GM18907 (cell line): ENCODE data around the gene TMEM33.
"Not testable (repeated sequence)": the region's sequence is repeated elsewhere in the genome, so short reads cannot be mapped to it uniquely, and the experiment has no call there.

Source experiments
- ATAC-seq: cut with Tn5 transposase; IDR thresholded peaks from one replicate; pipeline ENCODE4 v1.9.1; 2021; ENCODE audit warnings: mild to moderate bottlenecking, moderate library complexity; ENCODE audit not compliant: unreplicated experiment

The TMEM33 gene

GRCh38 chr4:41934901-41935651, at the start of gene TMEM33:
Gene TMEM33 (plus strand): TSS chr4:41935429. CDS start chr4:41935485, 56 bp downstream.
- peak; percentile 96 for ATAC-seq

GRCh38 chr4:41885456-41885855, 49.8 kb upstream of the TMEM33 start:
- ATAC-seq, result no peak

- no peak for ATAC-seq
Observed at GRCh38 chr4:41887277-41887676, 48.0 kb upstream of the TMEM33 start.

GRCh38 chr4:41887821-41888686, 47.2 kb upstream of the TMEM33 start:
- no peak for ATAC-seq

GRCh38 chr4:41888687-41889074, 46.5 kb upstream of the TMEM33 start:
- no peak for ATAC-seq

GRCh38 chr4:41889317-41889716, 45.9 kb upstream of the TMEM33 start:
- no peak for ATAC-seq

GRCh38 chr4:41890085-41890484, 45.1 kb upstream of the TMEM33 start:
- ATAC-seq, result no peak

- no peak for ATAC-seq
Observed at GRCh38 chr4:41896648-41897047, 38.6 kb upstream of the TMEM33 start.

- no peak for ATAC-seq
Observed at GRCh38 chr4:41897698-41898097, 37.5 kb upstream of the TMEM33 start.

GRCh38 chr4:41909136-41909535, 26.1 kb upstream of the TMEM33 start:
- ATAC-seq, result not testable (repeated sequence)

- ATAC-seq, result no peak
Observed at GRCh38 chr4:41912546-41912945, 22.7 kb upstream of the TMEM33 start.

GRCh38 chr4:41913509-41913908, 21.7 kb upstream of the TMEM33 start:
- ATAC-seq, result no peak

- ATAC-seq, result no peak
Observed at GRCh38 chr4:41918278-41918677, 17.0 kb upstream of the TMEM33 start.

GRCh38 chr4:41920416-41920815, 14.8 kb upstream of the TMEM33 start:
- not testable (repeated sequence) for ATAC-seq

- ATAC-seq, result no peak
Observed at GRCh38 chr4:41921476-41921875, 13.8 kb upstream of the TMEM33 start.

GRCh38 chr4:41927796-41928499, 7.3 kb upstream of the TMEM33 start:
- ATAC-seq, result no peak

GRCh38 chr4:41930139-41930831, 4.9 kb upstream of the TMEM33 start:
- ATAC-seq, result no peak

- no peak for ATAC-seq
Observed at GRCh38 chr4:41932988-41933387, 2.2 kb upstream of the TMEM33 start.

- no peak for ATAC-seq
Observed at GRCh38 chr4:41933997-41934503, 1.2 kb upstream of the TMEM33 start.

GRCh38 chr4:41934514-41934900, 722 bp upstream of the TMEM33 start:
- ATAC-seq, result no peak

GRCh38 chr4:41935652-41936021, 408 bp downstream of the TMEM33 start:
- peak; percentile 9 for ATAC-seq
